Ishikawa (cell line): ENCODE measurements around the gene CENPL.

Source experiments
- CEBPB ChIP-seq: IDR thresholded peaks from 2 replicates; pipeline ENCODE4 v1.6.1; 2012
- EP300 ChIP-seq: IDR thresholded peaks from 2 replicates; pipeline ENCODE4 v1.6.1; 2012; ENCODE audit warnings: borderline replicate concordance
- FOXM1 ChIP-seq: IDR thresholded peaks from 2 replicates; pipeline ENCODE4 v1.6.1; 2012; ENCODE audit warnings: low read depth, borderline replicate concordance
- RAD21 ChIP-seq: IDR thresholded peaks from 2 replicates; pipeline ENCODE4 v1.6.1; 2012; ENCODE audit warnings: low read depth
- TAF1 ChIP-seq: IDR thresholded peaks from 2 replicates; pipeline ENCODE4 v1.6.1; 2012; ENCODE audit warnings: low read depth, mild to moderate bottlenecking
- TCF12 ChIP-seq: IDR thresholded peaks from 2 replicates; pipeline ENCODE4 v1.6.1; 2012; ENCODE audit warnings: low read depth
- TF ChIP-seq, protein P1 (sequence below): IDR thresholded peaks from 2 replicates; pipeline ENCODE4 v1.6.1; 2012

DNA sequence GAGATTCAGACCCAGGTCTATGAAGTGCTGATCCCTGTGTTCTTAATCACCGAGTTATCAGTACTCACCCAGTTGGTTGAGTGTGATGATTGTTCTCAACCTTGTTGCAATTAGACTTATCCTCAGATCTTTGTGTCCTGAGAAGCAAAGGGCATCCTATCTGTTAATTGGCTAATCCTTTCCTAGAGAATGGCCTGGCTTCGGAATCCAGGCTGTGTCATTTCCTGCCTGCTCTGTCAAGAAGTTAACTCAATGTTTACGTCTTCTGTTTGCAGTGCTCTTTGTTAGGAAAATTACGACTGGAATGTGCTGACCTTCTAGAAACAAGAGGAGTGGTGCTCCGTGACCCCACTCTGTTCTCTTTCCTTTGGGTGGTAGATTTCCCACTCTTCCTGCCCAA, 28.4 kb upstream of the CENPL start:
- TF ChIP-seq FOXM1 (no peak), EP300 (no peak), CEBPB (no peak), TCF12 (no peak), TAF1 (no peak), RAD21 (no peak)
- TF ChIP-seq, protein P1, sequence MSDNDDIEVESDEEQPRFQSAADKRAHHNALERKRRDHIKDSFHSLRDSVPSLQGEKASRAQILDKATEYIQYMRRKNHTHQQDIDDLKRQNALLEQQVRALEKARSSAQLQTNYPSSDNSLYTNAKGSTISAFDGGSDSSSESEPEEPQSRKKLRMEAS: no peak
